Neuronal stem cell (in vitro differentiated cells): ENCODE measurements around the gene ZNF783.
"Not testable (repeated sequence)": the region's sequence is repeated elsewhere in the genome, so short reads cannot be mapped to it uniquely, and the experiment has no call there.

Experiments
- DNase-seq: peaks from one replicate; pipeline ENCODE4 v3.0.0-alpha.2; 2013; ENCODE audit warnings: low spot score
- H2AFZ ChIP-seq: one replicate; pipeline ENCODE4 v1.6.1; 2013; ENCODE audit warnings: mild to moderate bottlenecking, low read length, inconsistent platforms
- H2AK5ac ChIP-seq: 2 replicates; pipeline ENCODE4 v1.6.1; 2013; ENCODE audit warnings: low read depth, mild to moderate bottlenecking, inconsistent platforms, low read length, moderate library complexity, mixed read lengths
- H2BK120ac ChIP-seq: 2 replicates; pipeline ENCODE4 v1.6.1; 2013; ENCODE audit warnings: low read depth, mild to moderate bottlenecking, inconsistent platforms, low read length, moderate library complexity, mixed read lengths
- H2BK12ac ChIP-seq: one replicate; pipeline ENCODE4 v1.6.1; 2013; ENCODE audit warnings: low read length, inconsistent platforms
- H2BK15ac ChIP-seq: 2 replicates; pipeline ENCODE4 v1.6.1; 2013; ENCODE audit warnings: mild to moderate bottlenecking, low read length, inconsistent platforms, mixed read lengths
- H2BK5ac ChIP-seq: one replicate; pipeline ENCODE4 v1.6.1; 2013; ENCODE audit warnings: inconsistent platforms, mild to moderate bottlenecking, low read length, moderate library complexity
- H3K14ac ChIP-seq: one replicate; pipeline ENCODE4 v1.6.1; 2013; ENCODE audit warnings: low read length, inconsistent platforms
- H3K18ac ChIP-seq: 2 replicates; pipeline ENCODE4 v1.6.1; 2013; ENCODE audit warnings: low read length, inconsistent platforms
- H3K23ac ChIP-seq: 2 replicates; pipeline ENCODE4 v1.6.1; 2013; ENCODE audit warnings: low read depth, mild to moderate bottlenecking, mixed read lengths, low read length, inconsistent platforms; ENCODE audit not compliant: poor library complexity
- H3K27ac ChIP-seq: replicated peaks from 3 replicates; pipeline ENCODE4 v1.5.1; 2013; ENCODE audit warnings: low read length, inconsistent platforms
- H3K27me3 ChIP-seq, 3 experiments: 2 replicates each; pipeline ENCODE4 v1.6.1; 2013; ENCODE audit warnings: low read length in 3 of 3, mild to moderate bottlenecking in 2 of 3, inconsistent platforms in 1 of 3, low read depth in 1 of 3, mixed read lengths in 1 of 3, moderate library complexity in 1 of 3; ENCODE audit not compliant: control insufficient read depth in 3 of 3, insufficient read depth in 3 of 3
- H3K36me3 ChIP-seq, 2 donors: replicated peaks in 1 of 2; 2 replicates each; pipeline ENCODE4 v1.6.1; 2013; ENCODE audit warnings: low read length in 2 of 2; ENCODE audit not compliant: control insufficient read depth in 2 of 2, insufficient read depth in 2 of 2
- H3K4ac ChIP-seq: 2 replicates; pipeline ENCODE4 v1.6.1; 2013; ENCODE audit warnings: inconsistent platforms, mild to moderate bottlenecking, low read length, moderate library complexity
- H3K4me1 ChIP-seq, 2 donors: 1 replicate in 1 of 2; 2 replicates in 1 of 2; pipeline ENCODE4 v1.6.1; 2013; ENCODE audit warnings: low read length in 2 of 2, low read depth in 1 of 2; ENCODE audit not compliant: control insufficient read depth in 2 of 2, insufficient read depth in 1 of 2
- H3K4me2 ChIP-seq: one replicate; pipeline ENCODE4 v1.6.1; 2013; ENCODE audit warnings: mild to moderate bottlenecking, low read length, inconsistent platforms; ENCODE audit not compliant: insufficient read depth, poor library complexity, severe bottlenecking
- H3K4me3 ChIP-seq, 2 donors: 2 replicates each; pipeline ENCODE4 v1.5.1; 2013; ENCODE audit warnings: low read length in 2 of 2, mild to moderate bottlenecking in 2 of 2, inconsistent platforms in 1 of 2, moderate library complexity in 1 of 2
- H3K79me1 ChIP-seq: one replicate; pipeline ENCODE4 v1.6.1; 2013; ENCODE audit warnings: low read depth, mild to moderate bottlenecking, inconsistent platforms, low read length, moderate library complexity
- H3K9ac ChIP-seq: one replicate; pipeline ENCODE4 v1.6.1; 2013; ENCODE audit warnings: mild to moderate bottlenecking, low read depth, low read length, inconsistent platforms; ENCODE audit not compliant: poor library complexity
- H3K9me3 ChIP-seq, 2 donors: replicated peaks in 1 of 2; 2 replicates each; pipeline versions ENCODE3 to v1.6.1; 2013; ENCODE audit warnings: low read length in 2 of 2, mild to moderate bottlenecking in 2 of 2, inconsistent platforms in 1 of 2, low read depth in 1 of 2, mixed read lengths in 1 of 2, moderate library complexity in 1 of 2; ENCODE audit not compliant: control insufficient read depth in 2 of 2, insufficient read depth in 1 of 2
- H4K8ac ChIP-seq: one replicate; pipeline ENCODE4 v1.6.1; 2013; ENCODE audit warnings: low read depth, mild to moderate bottlenecking, inconsistent platforms, low read length, moderate library complexity
- H4K91ac ChIP-seq: one replicate; pipeline ENCODE4 v1.6.1; 2013; ENCODE audit warnings: low read length, low read depth, mild to moderate bottlenecking, inconsistent platforms; ENCODE audit not compliant: poor library complexity
- WGBS, 2 donors: extraction: QIAGEN DNeasy Blood & Tissue Kit; methylation state at CpG; one replicate each; pipeline ENCODE4 v1.1.7; 2013; ENCODE audit warnings: missing lambda C conversion rate in 2 of 2, mixed read lengths in 1 of 2; ENCODE audit not compliant: insufficient read length in 2 of 2, insufficient replicate concordance in 1 of 2; ENCODE audit errors: extremely low coverage in 2 of 2; 5-methylcytosine and 5-hydroxymethylcytosine counted together

Gene ZNF783

DNA sequence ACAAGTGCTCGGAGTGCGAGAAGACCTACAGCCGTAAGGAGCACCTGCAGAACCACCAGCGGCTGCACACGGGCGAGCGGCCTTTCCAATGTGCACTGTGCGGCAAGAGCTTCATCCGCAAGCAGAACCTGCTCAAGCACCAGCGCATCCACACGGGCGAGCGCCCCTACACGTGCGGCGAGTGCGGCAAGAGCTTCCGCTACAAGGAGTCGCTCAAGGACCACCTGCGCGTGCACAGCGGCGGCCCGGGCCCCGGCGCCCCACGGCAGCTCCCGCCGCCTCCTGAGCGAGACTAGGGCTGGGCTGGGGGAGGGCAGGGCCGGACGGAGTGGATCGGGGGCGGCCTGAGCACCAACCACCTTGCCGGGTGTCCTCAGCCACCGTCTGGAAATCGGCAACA lies 37.6 kb upstream of the ZNF783 start:
- H4K91ac ChIP-seq = no peak overlapping the region
- H2BK120ac ChIP-seq = no peak overlapping the region
- H3K23ac ChIP-seq = no peak overlapping the region
- H3K27me3 ChIP-seq = no peaks in the 10 kb centered on the region
- no peak overlapping the region for H2AFZ ChIP-seq
- H3K4me1 ChIP-seq = peaks cover 0 to 2% of the 10 kb centered on the region in 2 donors
- no peak overlapping the region for H3K4ac ChIP-seq
- H3K4me3 ChIP-seq = no peak overlapping the region
- H2BK12ac ChIP-seq = no peak overlapping the region
- peaks cover 28 to 53% of the 10 kb centered on the region in 2 donors for H3K36me3 ChIP-seq
- peaks cover 2% of the 10 kb centered on the region for H3K79me1 ChIP-seq
- H3K4me2 ChIP-seq = no peak overlapping the region
- no peak overlapping the region for H3K27ac ChIP-seq
- DNase-seq = no peak
- no peak overlapping the region for H2BK15ac ChIP-seq
- H3K9ac ChIP-seq = no peak overlapping the region
- no CpG with 5 or more reads among the region's 37 CpGs for WGBS, 2 donors
- H3K18ac ChIP-seq = no peak overlapping the region
- H2BK5ac ChIP-seq = no peak overlapping the region
- no peak overlapping the region for H3K14ac ChIP-seq
- no peaks in the 10 kb centered on the region for H3K9me3 ChIP-seq
- no peak overlapping the region for H4K8ac ChIP-seq
- H2AK5ac ChIP-seq = no peak overlapping the region

DNA sequence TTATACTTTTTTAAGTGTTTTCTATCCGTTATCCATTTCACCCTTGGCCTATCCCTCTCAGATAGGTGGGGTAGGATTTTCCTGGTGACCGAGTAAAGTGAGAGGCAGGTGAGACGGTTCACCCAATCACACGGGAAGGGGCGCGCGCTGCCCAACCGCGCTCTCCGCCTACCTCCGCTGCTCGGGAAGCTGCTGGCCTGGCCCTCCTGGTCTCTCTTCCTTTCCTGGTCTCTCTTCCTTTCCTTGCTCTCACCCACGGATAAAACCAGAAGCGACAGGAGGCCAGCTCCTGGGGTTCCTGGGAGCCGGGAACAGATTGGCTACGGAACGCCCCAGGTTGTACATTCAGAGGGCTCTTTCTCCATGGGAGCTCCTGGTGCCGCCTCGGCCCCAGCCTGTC lies 36.9 kb upstream of the ZNF783 start:
- Histone ChIP-seq H3K9ac (no peak overlapping the region), H3K23ac (no peak overlapping the region), H2BK15ac (no peak overlapping the region), H3K4me2 (no peak overlapping the region), H3K4me3 (no peak overlapping the region), H4K91ac (no peak overlapping the region), H3K27ac (no peak overlapping the region), H4K8ac (no peak overlapping the region), H3K4ac (no peak overlapping the region), H3K4me1 (peaks cover 0 to 6% of the 10 kb centered on the region in 2 donors), H2BK12ac (no peak overlapping the region), H2AK5ac (no peak overlapping the region), H3K9me3 (no peaks in the 10 kb centered on the region), H3K27me3 (no peaks in the 10 kb centered on the region), H2BK5ac (no peak overlapping the region), H3K79me1 (peaks cover 2% of the 10 kb centered on the region), H3K36me3 (peaks cover 26 to 47% of the 10 kb centered on the region in 2 donors), H2BK120ac (no peak overlapping the region), H3K14ac (no peak overlapping the region), H2AFZ (no peak overlapping the region), H3K18ac (no peak overlapping the region)
- DNase-seq = no peak
- WGBS, 2 donors = no CpG with 5 or more reads among the region's 19 CpGs

DNA sequence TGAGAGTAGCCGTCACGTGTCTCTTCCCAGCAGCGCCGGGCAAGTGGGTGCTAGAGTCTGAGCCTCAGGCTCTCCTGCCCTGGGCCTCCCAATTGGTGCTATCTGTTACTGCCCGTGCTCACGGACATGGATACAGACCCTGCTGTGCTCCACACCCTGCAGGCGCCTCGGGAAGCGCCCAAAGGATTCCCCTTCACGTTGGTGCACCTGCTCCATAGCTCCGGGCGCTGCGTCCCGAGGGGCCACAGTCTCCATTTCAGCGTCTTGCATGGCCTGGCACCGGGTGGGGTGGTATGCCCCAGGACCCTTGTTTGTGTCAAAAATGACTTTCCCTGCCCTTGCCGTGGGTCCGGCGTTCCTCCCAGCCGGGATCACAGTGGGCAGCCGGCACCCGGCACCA lies 36.3 kb upstream of the ZNF783 start:
- Histone ChIP-seq H4K91ac (no peak overlapping the region), H2BK5ac (no peak overlapping the region), H3K4ac (no peak overlapping the region), H3K18ac (no peak overlapping the region), H2BK15ac (no peak overlapping the region), H3K23ac (no peak overlapping the region), H2BK120ac (no peak overlapping the region), H3K36me3 (peaks cover 26 to 42% of the 10 kb centered on the region in 2 donors), H3K79me1 (peaks cover 2% of the 10 kb centered on the region), H4K8ac (no peak overlapping the region), H3K4me3 (no peak overlapping the region), H3K9ac (no peak overlapping the region), H2BK12ac (no peak overlapping the region), H3K27me3 (no peaks in the 10 kb centered on the region), H3K4me1 (peaks cover 0 to 6% of the 10 kb centered on the region in 2 donors), H3K14ac (no peak overlapping the region), H2AFZ (no peak overlapping the region), H3K4me2 (no peak overlapping the region), H3K27ac (no peak overlapping the region), H3K9me3 (no peaks in the 10 kb centered on the region), H2AK5ac (peak overlapping the region; percentile 37)
- WGBS, 2 donors = no CpG with 5 or more reads among the region's 22 CpGs
- no peak for DNase-seq

DNA sequence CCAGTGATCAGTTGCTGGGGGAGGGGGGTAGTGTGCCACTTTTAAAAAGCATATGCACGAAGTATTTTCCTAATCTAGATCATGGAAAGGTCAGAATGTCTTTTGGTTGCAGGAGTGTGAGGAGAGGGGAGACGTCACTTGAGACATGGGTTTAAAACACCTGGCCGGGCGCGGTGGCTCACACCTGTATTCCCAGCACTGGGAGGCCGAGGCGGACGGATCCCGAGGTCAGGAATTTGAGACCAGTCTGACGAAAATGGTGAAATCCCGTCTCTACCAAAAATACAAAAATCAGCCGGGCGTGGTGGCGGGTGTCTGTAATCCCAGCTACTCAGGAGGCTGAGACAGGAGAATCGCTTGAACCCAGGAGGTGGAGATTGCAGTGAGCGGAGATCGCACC lies 35.6 kb upstream of the ZNF783 start:
- H3K27me3 ChIP-seq, H3K79me1 ChIP-seq, H2BK120ac ChIP-seq, H3K23ac ChIP-seq, H3K4me3 ChIP-seq, H3K18ac ChIP-seq, H3K4me2 ChIP-seq, H4K8ac ChIP-seq, DNase-seq, H3K9ac ChIP-seq, H2AFZ ChIP-seq, H2BK12ac ChIP-seq, H3K4me1 ChIP-seq, H2AK5ac ChIP-seq, H2BK15ac ChIP-seq, H4K91ac ChIP-seq, H3K4ac ChIP-seq, H2BK5ac ChIP-seq, H3K9me3 ChIP-seq, H3K27ac ChIP-seq, H3K14ac ChIP-seq: not testable (repeated sequence)
- peaks cover 22 to 35% of the 10 kb centered on the region in 2 donors for H3K36me3 ChIP-seq
- no CpG with 5 or more reads among the region's 17 CpGs for WGBS, 2 donors
